Cardiac muscle cell (in vitro differentiated cells and primary cell): ENCODE data around the gene OST4. TPM values are rescaled to one million over a fixed set of nuclear protein-coding genes. Genes with fewer than 3 reads are reported as not detected.
A peak's percentile ranks its signal among the peaks of the same experiment; 100 is the strongest.

Source experiments
- DNase-seq, 2 donors: peaks; one replicate each; pipeline versions ENCODE4 v3.0.0 to v3.0.0-alpha.2; 2010 to 2017; ENCODE audit warnings: low read depth in 1 of 2, low spot score in 1 of 2
- H3K27ac ChIP-seq: fragments of 200-600 bp; sonication (generic); 2 replicates; pipeline ENCODE4 v1.5.1; 2016
- H3K27me3 ChIP-seq: fragments of 200-600 bp; sonication (generic); 2 replicates; pipeline ENCODE4 v1.6.0; 2016; ENCODE audit warnings: control low read depth
- H3K36me3 ChIP-seq: fragments of 200-600 bp; sonication (generic); 2 replicates; pipeline ENCODE4 v1.5.1; 2016; ENCODE audit warnings: control low read depth
- H3K4me1 ChIP-seq: fragments of 200-600 bp; sonication (generic); 2 replicates; pipeline ENCODE4 v1.8.1; 2017; ENCODE audit warnings: low read depth, mild to moderate bottlenecking, mixed run types
- H3K4me3 ChIP-seq: fragments of 200-600 bp; sonication (generic); 2 replicates; pipeline ENCODE4 v1.5.1; 2016; ENCODE audit warnings: mild to moderate bottlenecking
- H3K9me3 ChIP-seq: fragments of 200-600 bp; sonication (generic); 2 replicates; pipeline ENCODE4 v1.5.1; 2017; ENCODE audit warnings: low read depth, mild to moderate bottlenecking, control low read depth
- polyA plus RNA-seq: library from polyadenylated mRNA; unstranded; fragments of >200 nt; fragmentation: Nextera tagmentation; extraction: Ambion mirVana; gene quantifications from 2 replicates; pipeline ENCODE4 v1.2.1, GENCODE V29; 2016
- total RNA-seq: library from RNA; depleted of rRNA; stranded (reverse); fragments of >200 nt; gene quantifications from 2 replicates; pipeline ENCODE4 v1.2.3, GENCODE V29; 2016
- TF ChIP-seq, protein P1 (sequence below): IDR thresholded peaks from 2 replicates; pipeline ENCODE4 v1.5.1; 2012; ENCODE audit warnings: low read depth, mild to moderate bottlenecking, low read length

The OST4 gene
- total and polyA plus RNA-seq, 2 experiments from 2014 or later = 289 to 779 TPM

DNA sequence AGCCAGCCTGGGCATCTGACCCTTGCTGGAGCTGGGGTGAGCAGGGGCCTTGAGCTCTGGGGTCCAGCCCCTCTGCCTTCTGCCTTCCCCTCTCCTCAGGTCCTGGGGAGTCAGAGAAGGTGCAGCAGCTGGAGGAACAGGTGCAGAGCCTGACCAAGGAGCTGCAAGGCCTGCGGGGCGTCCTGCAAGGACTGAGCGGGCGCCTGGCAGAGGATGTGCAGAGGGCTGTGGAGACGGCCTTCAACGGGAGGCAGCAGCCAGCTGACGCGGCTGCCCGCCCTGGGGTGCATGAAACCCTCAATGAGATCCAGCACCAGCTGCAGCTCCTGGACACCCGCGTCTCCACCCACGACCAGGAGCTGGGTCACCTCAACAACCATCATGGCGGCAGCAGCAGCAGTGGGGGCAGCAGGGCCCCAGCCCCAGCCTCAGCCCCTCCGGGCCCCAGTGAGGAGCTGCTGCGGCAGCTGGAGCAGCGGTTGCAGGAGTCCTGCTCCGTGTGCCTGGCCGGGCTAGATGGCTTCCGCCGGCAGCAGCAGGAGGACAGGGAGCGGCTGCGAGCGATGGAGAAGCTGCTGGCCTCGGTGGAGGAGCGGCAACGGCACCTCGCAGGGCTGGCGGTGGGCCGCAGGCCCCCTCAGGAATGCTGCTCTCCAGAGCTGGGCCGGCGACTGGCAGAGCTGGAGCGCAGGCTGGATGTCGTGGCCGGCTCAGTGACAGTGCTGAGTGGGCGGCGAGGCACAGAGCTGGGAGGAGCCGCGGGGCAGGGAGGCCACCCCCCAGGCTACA lies 10.7 kb upstream of the OST4 start:
- no peak overlapping the region for H3K4me3 ChIP-seq
- peak overlapping the region; percentile 87 for H3K27ac ChIP-seq
- TF ChIP-seq, protein P1, sequence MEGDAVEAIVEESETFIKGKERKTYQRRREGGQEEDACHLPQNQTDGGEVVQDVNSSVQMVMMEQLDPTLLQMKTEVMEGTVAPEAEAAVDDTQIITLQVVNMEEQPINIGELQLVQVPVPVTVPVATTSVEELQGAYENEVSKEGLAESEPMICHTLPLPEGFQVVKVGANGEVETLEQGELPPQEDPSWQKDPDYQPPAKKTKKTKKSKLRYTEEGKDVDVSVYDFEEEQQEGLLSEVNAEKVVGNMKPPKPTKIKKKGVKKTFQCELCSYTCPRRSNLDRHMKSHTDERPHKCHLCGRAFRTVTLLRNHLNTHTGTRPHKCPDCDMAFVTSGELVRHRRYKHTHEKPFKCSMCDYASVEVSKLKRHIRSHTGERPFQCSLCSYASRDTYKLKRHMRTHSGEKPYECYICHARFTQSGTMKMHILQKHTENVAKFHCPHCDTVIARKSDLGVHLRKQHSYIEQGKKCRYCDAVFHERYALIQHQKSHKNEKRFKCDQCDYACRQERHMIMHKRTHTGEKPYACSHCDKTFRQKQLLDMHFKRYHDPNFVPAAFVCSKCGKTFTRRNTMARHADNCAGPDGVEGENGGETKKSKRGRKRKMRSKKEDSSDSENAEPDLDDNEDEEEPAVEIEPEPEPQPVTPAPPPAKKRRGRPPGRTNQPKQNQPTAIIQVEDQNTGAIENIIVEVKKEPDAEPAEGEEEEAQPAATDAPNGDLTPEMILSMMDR = no peak
- H3K36me3 ChIP-seq = no peaks in the 10 kb centered on the region
- no peaks in the 10 kb centered on the region for H3K27me3 ChIP-seq
- no peak for DNase-seq
- H3K9me3 ChIP-seq = no peaks in the 10 kb centered on the region
- peaks cover 20% of the 10 kb centered on the region for H3K4me1 ChIP-seq

DNA sequence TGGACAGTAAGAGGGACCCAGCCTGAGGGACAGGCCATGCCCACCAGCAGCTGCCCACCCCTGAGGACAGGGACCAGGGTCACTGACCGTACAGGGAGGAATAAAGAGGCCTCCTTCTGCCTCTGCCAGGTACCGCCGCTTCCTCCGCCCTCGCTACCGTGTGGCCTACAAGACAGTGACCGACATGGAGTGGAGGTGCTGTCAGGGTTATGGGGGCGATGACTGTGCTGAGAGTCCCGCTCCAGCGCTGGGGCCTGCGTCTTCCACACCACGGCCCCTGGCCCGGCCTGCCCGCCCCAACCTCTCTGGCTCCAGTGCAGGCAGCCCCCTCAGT lies 9.1 kb upstream of the OST4 start:
- H3K4me3 ChIP-seq = no peak overlapping the region
- H3K27ac ChIP-seq = peak overlapping the region; percentile 68

GRCh38 chr2:27080140-27080469 lies 8.7 kb upstream of the OST4 start:
- peaks cover 19% of the 10 kb centered on the region for H3K4me1 ChIP-seq
- H3K4me3 ChIP-seq = no peak overlapping the region
- H3K27me3 ChIP-seq = no peaks in the 10 kb centered on the region
- H3K27ac ChIP-seq = no peak overlapping the region
- TF ChIP-seq, protein P1 = no peak
- DNase-seq = no peak
- no peaks in the 10 kb centered on the region for H3K36me3 ChIP-seq
- H3K9me3 ChIP-seq = no peaks in the 10 kb centered on the region

More for the DNA sequence above, 9.1 kb upstream of the OST4 start:
- Histone ChIP-seq H3K36me3 (no peaks in the 10 kb centered on the region), H3K9me3 (no peaks in the 10 kb centered on the region), H3K27me3 (no peaks in the 10 kb centered on the region), H3K4me1 (peaks cover 19% of the 10 kb centered on the region)
- TF ChIP-seq, protein P1 = no peak
- no peak for DNase-seq

DNA sequence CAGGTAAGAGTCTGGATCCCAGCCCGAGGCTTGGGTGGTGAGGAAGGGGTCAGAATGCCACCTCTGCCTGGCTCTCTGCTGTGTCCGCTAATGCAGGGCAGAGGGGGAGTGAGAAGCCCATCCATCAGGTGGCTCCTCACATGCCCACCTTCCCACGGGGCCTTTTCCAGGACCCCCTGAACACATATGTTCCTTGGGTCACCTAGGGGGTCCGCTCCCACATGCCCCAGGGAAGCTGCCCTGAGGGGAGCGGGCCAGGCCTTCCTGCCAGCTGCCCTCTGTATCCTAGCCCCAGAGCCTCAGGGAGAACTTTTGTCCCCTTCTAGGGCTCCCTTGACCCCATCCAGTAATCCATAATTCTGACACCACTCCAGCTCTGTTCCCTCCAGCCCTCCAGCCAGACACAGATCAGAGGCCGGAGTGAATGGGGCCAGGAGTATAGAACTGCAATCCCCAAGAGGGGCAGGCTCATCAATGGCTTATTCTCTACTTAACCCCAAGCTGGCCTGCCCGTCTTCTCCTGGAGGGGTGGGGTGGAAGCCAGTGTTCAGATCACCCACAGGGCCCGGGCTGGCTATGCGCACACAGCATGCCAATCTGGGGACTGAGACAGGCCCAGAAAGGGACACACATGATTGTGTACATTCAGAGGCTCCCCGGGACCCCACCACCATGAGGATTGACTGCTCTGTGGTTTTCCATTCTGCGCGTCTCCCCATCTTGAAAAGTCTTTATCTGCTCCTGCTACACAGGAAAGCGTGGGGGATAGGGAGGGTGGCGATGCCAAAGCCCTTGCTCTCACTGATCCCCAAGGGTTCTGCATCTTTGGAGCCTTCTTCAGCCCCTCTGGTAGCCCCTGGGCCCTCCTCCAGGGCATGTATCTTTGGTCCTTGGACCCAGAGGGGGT lies 8.0 kb upstream of the OST4 start:
- Histone ChIP-seq H3K4me1 (peaks cover 19% of the 10 kb centered on the region), H3K27ac (peak overlapping the region; percentile 68), H3K9me3 (no peaks in the 10 kb centered on the region), H3K27me3 (no peaks in the 10 kb centered on the region), H3K36me3 (no peaks in the 10 kb centered on the region), H3K4me3 (no peak overlapping the region)
- DNase-seq = peak in 1 of 2 donors; percentile 22
- TF ChIP-seq, protein P1 = no peak

DNA sequence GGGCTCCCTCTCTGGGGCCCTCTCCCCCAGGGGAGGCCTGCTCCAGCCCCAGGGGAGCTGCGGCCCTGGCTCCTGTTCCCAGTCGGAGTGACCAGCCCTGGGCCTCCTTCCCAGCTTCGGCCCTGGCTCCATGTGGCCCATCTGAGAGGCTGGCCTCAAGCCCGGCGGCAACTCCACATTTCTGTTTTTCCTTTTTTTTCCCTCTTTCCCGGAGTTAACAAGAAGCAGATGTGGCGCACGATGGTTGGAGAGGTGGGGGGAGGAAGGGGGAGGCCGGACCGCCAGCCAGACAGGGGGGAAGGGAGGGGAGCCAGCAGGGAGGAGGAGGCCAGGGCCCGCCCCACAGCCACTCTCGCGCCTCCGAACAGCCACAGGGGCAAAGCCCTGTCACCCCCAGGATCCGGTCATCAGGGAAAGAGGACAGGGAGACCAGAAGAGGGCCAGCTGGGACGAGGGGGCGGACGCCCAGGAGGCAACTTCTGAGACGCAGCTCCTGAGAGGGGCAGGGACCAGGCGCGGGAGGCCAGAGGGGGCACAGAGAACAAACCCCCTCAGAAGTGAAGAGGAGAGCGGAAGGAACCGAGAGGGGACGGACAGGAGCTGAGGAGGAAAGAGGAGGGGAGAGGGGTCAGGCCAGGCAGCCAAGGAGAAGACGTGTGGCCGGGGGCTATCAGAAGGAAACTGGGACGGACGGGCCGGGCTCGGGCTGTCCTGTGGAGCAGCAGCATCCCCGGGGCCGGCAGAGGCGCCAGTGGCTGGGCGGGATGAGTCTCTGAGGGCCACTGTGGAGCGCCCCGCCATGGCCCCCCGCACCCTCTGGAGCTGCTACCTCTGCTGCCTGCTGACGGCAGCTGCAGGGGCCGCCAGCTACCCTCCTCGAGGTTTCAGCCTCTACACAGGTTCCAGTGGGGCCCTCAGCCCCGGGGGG lies 7.1 kb upstream of the OST4 start, which contains the start of gene EMILIN1:
EMILIN1 (plus strand) TSS at position 349 of the 928 bp plus-strand sequence; CDS start at position 800, 451 bp downstream.
- no peaks in the 10 kb centered on the region for H3K9me3 ChIP-seq
- peaks cover 24% of the 10 kb centered on the region for H3K4me1 ChIP-seq
- H3K27ac ChIP-seq = peak within 1 kb of the TSS; percentile 68
- H3K4me3 ChIP-seq = no peak within 1 kb of the TSS
- H3K27me3 ChIP-seq = no peaks in the 10 kb centered on the region
- peak; percentile 25 to 99 for DNase-seq
- no peaks in the 10 kb centered on the region for H3K36me3 ChIP-seq
- TF ChIP-seq, protein P1 = peak; percentile 13
